C4-2B (cell line): Measurements from ENCODE around the gene PCSK5.

Source experiments
- ZFX ChIP-seq: fragments of 450-650 bp; IDR thresholded peaks from 2 replicates; pipeline ENCODE4 v1.6.1; 2017
- TF ChIP-seq, protein P1 (sequence below): fragments of 450-650 bp; conservative IDR thresholded peaks from 2 replicates; pipeline ENCODE4 v1.5.1; 2017; ENCODE audit warnings: mild to moderate bottlenecking

DNA sequence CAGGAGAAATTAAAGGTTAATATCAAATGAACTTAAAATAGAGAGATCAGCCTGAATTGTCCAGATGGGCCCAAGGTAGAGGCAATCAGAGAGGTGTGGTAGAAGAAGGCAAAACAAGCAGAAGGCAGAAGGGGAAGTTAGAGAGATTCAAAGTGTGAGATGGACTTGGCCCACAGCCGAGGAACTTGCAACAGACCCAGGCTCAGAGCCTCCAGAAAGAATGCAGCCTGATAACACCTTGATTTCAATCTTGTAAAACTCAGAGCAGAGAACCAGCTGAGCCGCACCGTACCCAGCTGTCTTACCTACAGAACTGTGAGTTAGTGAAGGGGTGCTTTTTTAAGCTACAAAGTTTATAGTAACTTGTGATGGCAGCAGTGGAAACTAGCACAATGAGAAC lies 312.9 kb downstream of the PCSK5 start:
- TF ChIP-seq, protein P1, sequence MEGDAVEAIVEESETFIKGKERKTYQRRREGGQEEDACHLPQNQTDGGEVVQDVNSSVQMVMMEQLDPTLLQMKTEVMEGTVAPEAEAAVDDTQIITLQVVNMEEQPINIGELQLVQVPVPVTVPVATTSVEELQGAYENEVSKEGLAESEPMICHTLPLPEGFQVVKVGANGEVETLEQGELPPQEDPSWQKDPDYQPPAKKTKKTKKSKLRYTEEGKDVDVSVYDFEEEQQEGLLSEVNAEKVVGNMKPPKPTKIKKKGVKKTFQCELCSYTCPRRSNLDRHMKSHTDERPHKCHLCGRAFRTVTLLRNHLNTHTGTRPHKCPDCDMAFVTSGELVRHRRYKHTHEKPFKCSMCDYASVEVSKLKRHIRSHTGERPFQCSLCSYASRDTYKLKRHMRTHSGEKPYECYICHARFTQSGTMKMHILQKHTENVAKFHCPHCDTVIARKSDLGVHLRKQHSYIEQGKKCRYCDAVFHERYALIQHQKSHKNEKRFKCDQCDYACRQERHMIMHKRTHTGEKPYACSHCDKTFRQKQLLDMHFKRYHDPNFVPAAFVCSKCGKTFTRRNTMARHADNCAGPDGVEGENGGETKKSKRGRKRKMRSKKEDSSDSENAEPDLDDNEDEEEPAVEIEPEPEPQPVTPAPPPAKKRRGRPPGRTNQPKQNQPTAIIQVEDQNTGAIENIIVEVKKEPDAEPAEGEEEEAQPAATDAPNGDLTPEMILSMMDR: no peak
- TF ChIP-seq ZFX: no peak
